Sigmoid colon (tissue), 7 donors: ENCODE measurements around the gene MASP2. TPM values are rescaled to one million over a fixed set of nuclear protein-coding genes. Genes with fewer than 3 reads are reported as not detected.
A peak's percentile ranks its signal among the peaks of the same experiment; 100 is the strongest.
"Not testable (repeated sequence)": the region's sequence is repeated elsewhere in the genome, so short reads cannot be mapped to it uniquely, and the experiment has no call there.

ENCODE experiments used
- DNase-seq: peaks from one replicate; pipeline ENCODE4 v3.0.0-alpha.2; 2019
- H3K27ac ChIP-seq, 4 donors: fragments of 200-600 bp; sonication (generic); one replicate each; pipeline ENCODE4 v1.5.1; 2016 to 2019; ENCODE audit warnings: mild to moderate bottlenecking in 1 of 4
- H3K27me3 ChIP-seq, 3 donors: fragments of 200-600 bp; sonication (generic); one replicate each; pipeline ENCODE4 v1.5.1; 2019; ENCODE audit warnings: mild to moderate bottlenecking in 1 of 3
- H3K36me3 ChIP-seq, 4 donors: fragments of 200-600 bp; sonication (generic); one replicate each; pipeline ENCODE4 v1.5.1; 2016 to 2019
- H3K4me1 ChIP-seq, 4 donors: fragments of 200-600 bp; sonication (generic); one replicate each; pipeline ENCODE4 v1.5.1; 2017 to 2019
- H3K4me3 ChIP-seq, 4 donors: fragments of 200-600 bp; sonication (generic); one replicate each; pipeline ENCODE4 v1.5.1; 2017 to 2019; ENCODE audit warnings: mild to moderate bottlenecking in 2 of 4, moderate library complexity in 1 of 4
- H3K9me3 ChIP-seq, 4 donors: fragments of 200-600 bp in 3 of 4; sonication (generic) in 3 of 4; one replicate each; pipeline versions ENCODE4 v1.5.1 to v1.6.1; 2013 to 2019
- CTCF ChIP-seq, 4 experiments: fragments of 450-650 bp in 3 of 4; fragments of 200-600 bp in 1 of 4; IDR thresholded peaks; one replicate each; pipeline ENCODE4 v1.5.1; 2016 to 2019; ENCODE audit warnings: antibody characterized with exemption in 4 of 4, mild to moderate bottlenecking in 3 of 4, moderate library complexity in 2 of 4
- EP300 ChIP-seq, 4 donors: sonication (generic); formaldehyde crosslinking; IDR thresholded peaks; one replicate each; pipeline ENCODE4 v1.6.1; 2017; ENCODE audit warnings: antibody characterized with exemption in 4 of 4
- POLR2A ChIP-seq, 2 donors: fragments of 450-650 bp; IDR thresholded peaks; one replicate each; pipeline ENCODE4 v1.6.1; 2016; ENCODE audit warnings: antibody characterized with exemption in 2 of 2, mild to moderate bottlenecking in 2 of 2, moderate library complexity in 2 of 2
- POLR2AphosphoS5 ChIP-seq, 4 donors: sonication (generic); formaldehyde crosslinking; IDR thresholded peaks; one replicate each; pipeline ENCODE4 v1.6.1; 2017; ENCODE audit warnings: antibody characterized with exemption in 4 of 4
- WGBS, 2 donors: extraction: QIAGEN DNeasy Blood & Tissue Kit; methylation state at CpG; one replicate each; pipeline ENCODE4 v1.1.7; 2013; 5-methylcytosine and 5-hydroxymethylcytosine counted together
- intact Hi-C: fragments of 100-400 bp; cut with DNase I; formaldehyde crosslinking; loops from one replicate; pipeline ENCODE4 v1.15.1; 2023
- polyA plus RNA-seq, 3 donors: library from polyadenylated mRNA; stranded (reverse); fragments of 200-250 nt; gene quantifications; one replicate each; pipeline ENCODE4 v1.2.3, GENCODE V29; 2013
- total RNA-seq, 4 donors: library from RNA; depleted of rRNA; stranded (reverse); fragments of >200 nt; gene quantifications; one replicate each; pipeline ENCODE4 v1.1.0, GENCODE V29; 2016
- donor health status: healthy with polysubstance abuse.
- donor health status: Bipolar disorder and iron deficiency.
- donor health status: healthy.

MASP2 gene
- total RNA-seq, result not detected
- under 1 TPM in 1 of 3 donors, not detected in 2; 0.03 TPM for polyA plus RNA-seq

- DNase-seq, result peak; percentile 58
- no peak within 1 kb of the TSS for H3K4me3 ChIP-seq
- H3K4me1 ChIP-seq, result no peaks in the 10 kb centered on the region
- WGBS, 2 donors, result 92 to 95% methylated on average over 28 of the region's 28 CpGs
- no peaks in the 10 kb centered on the region for H3K27me3 ChIP-seq
- TF ChIP-seq POLR2AphosphoS5 (IDR thresholded peaks at IDR 0.05) (no peak), POLR2A (IDR thresholded peaks at IDR 0.05) (no peak), CTCF (IDR thresholded peaks at IDR 0.05) (no peak), EP300 (IDR thresholded peaks at IDR 0.05) (no peak)
- no peaks in the 10 kb centered on the region for H3K9me3 ChIP-seq
- H3K27ac ChIP-seq, result no peak within 1 kb of the TSS
- intact Hi-C loops, result no loop called here
- H3K36me3 ChIP-seq, result no peaks in the 10 kb centered on the region
Observed at GRCh38 chr1:11046625-11047365, at the start of gene MASP2. Gene MASP2, minus strand, starts transcription at chr1:11047239. Its CDS starts 32 bp downstream, at chr1:11047207.

- DNase-seq, H3K4me3 ChIP-seq, H3K27me3 ChIP-seq, H3K4me1 ChIP-seq, H3K9me3 ChIP-seq, H3K27ac ChIP-seq, intact Hi-C loops: not testable (repeated sequence)
- WGBS, 2 donors, result 83 to 97% methylated on average over 2 of the region's 3 CpGs
- H3K36me3 ChIP-seq, result peaks cover 15 to 72% (median 54%) of the 10 kb centered on the region in 4 donors
Observed at GRCh38 chr1:11083784-11084183, 36.7 kb upstream of the MASP2 start.

- no peaks in the 10 kb centered on the region for H3K9me3 ChIP-seq
- WGBS, 2 donors, result 86 to 89% methylated on average over 12 of the region's 12 CpGs
- H3K4me3 ChIP-seq, result no peak overlapping the region
- TF ChIP-seq POLR2AphosphoS5 (IDR thresholded peaks at IDR 0.05) (no peak), POLR2A (IDR thresholded peaks at IDR 0.05) (no peak), CTCF (IDR thresholded peaks at IDR 0.05) (no peak), EP300 (IDR thresholded peaks at IDR 0.05) (no peak)
- DNase-seq, result peak; percentile 40
- peaks cover 24 to 72% (median 49%) of the 10 kb centered on the region in 4 donors for H3K36me3 ChIP-seq
- H3K27ac ChIP-seq, result no peak overlapping the region
- intact Hi-C loops, result no loop called here
- no peaks in the 10 kb centered on the region for H3K27me3 ChIP-seq
- no peaks in the 10 kb centered on the region for H3K4me1 ChIP-seq
Observed at GRCh38 chr1:11080931-11081330, 33.9 kb upstream of the MASP2 start.

GRCh38 chr1:11078631-11079030, 31.6 kb upstream of the MASP2 start:
- Histone ChIP-seq H3K36me3 (peaks cover 31 to 95% (median 69%) of the 10 kb centered on the region in 4 donors), H3K27ac (no peak overlapping the region)
- 97% methylated on average over 2 of the region's 2 CpGs for WGBS, 2 donors

GRCh38 chr1:11073398-11073797, 26.4 kb upstream of the MASP2 start:
- intact Hi-C loops, DNase-seq, H3K4me1 ChIP-seq, H3K27me3 ChIP-seq, H3K4me3 ChIP-seq, H3K9me3 ChIP-seq, H3K27ac ChIP-seq: not testable (repeated sequence)
- H3K36me3 ChIP-seq, result peaks cover 50 to 98% (median 76%) of the 10 kb centered on the region in 4 donors
- 83 to 85% methylated on average over 7 of the region's 7 CpGs for WGBS, 2 donors

More at GRCh38 chr1:11078631-11079030, 31.6 kb upstream of the MASP2 start:
- H3K9me3 ChIP-seq, result no peaks in the 10 kb centered on the region
- no peaks in the 10 kb centered on the region for H3K27me3 ChIP-seq
- intact Hi-C loops, result no loop called here
- no peak overlapping the region for H3K4me3 ChIP-seq
- TF ChIP-seq POLR2AphosphoS5 (IDR thresholded peaks at IDR 0.05) (no peak), CTCF (IDR thresholded peaks at IDR 0.05) (no peak), EP300 (IDR thresholded peaks at IDR 0.05) (no peak), POLR2A (IDR thresholded peaks at IDR 0.05) (no peak)
- no peaks in the 10 kb centered on the region for H3K4me1 ChIP-seq
- peak; percentile 13 for DNase-seq
